Right lobe of liver (tissue), 6 donors: Measurements from ENCODE around the gene TTC8. TPM values are rescaled to one million over a fixed set of nuclear protein-coding genes. Genes with fewer than 3 reads are reported as not detected.
"Not testable (repeated sequence)": the region's sequence is repeated elsewhere in the genome, so short reads cannot be mapped to it uniquely, and the experiment has no call there.

Source experiments
- ATAC-seq, 4 donors: fragments of 200-7000 bp; cut with Tn5 transposase; one replicate each; pipeline ENCODE4 v1.9.1; 2020; ENCODE audit warnings: mild to moderate bottlenecking in 4 of 4, moderate library complexity in 4 of 4
- DNase-seq, 3 donors: peaks; one replicate each; pipeline ENCODE4 v3.0.0-alpha.2; 2020
- H3K27ac ChIP-seq, 3 donors: fragments of 200-600 bp; one replicate each; pipeline ENCODE4 v1.8.0; 2022
- H3K27me3 ChIP-seq, 2 donors: fragments of 200-600 bp; one replicate each; pipeline ENCODE4 v1.8.0; 2022
- H3K36me3 ChIP-seq, 4 donors: fragments of 200-600 bp; sonication (generic) in 1 of 4; one replicate each; pipeline versions ENCODE4 v1.5.1 to v1.8.0; 2017 to 2022; ENCODE audit warnings: control low read depth in 1 of 4
- H3K4me1 ChIP-seq, 4 donors: fragments of 200-600 bp; sonication (generic) in 1 of 4; one replicate each; pipeline versions ENCODE4 v1.5.1 to v1.8.0; 2017 to 2022; ENCODE audit warnings: control low read depth in 1 of 4
- H3K4me3 ChIP-seq, 3 donors: fragments of 200-600 bp; one replicate each; pipeline ENCODE4 v1.8.0; 2022
- H3K9me3 ChIP-seq, 4 donors: fragments of 200-600 bp; sonication (generic) in 1 of 4; one replicate each; pipeline versions ENCODE4 v1.5.1 to v1.8.0; 2017 to 2022; ENCODE audit warnings: control low read depth in 1 of 4
- POLR2A ChIP-seq: fragments of 450-650 bp; IDR thresholded peaks from one replicate; pipeline ENCODE4 v1.6.1; 2017; ENCODE audit warnings: antibody characterized with exemption, mild to moderate bottlenecking
- WGBS: methylation state at CpG from one replicate; pipeline ENCODE4 v1.1.6; 2018; ENCODE audit warnings: low coverage, low lambda C conversion rate; ENCODE audit not compliant: insufficient coverage; ENCODE audit errors: missing lambda C conversion rate; 5-methylcytosine and 5-hydroxymethylcytosine counted together
- intact Hi-C, 2 donors: fragments of 100-400 bp; cut with DNase I; formaldehyde crosslinking; loops; one replicate each; pipeline versions ENCODE4 v1.11.2 to v1.14.1; 2022
- long read RNA-seq: library from polyadenylated mRNA; unstranded; transcript quantifications from one replicate; pipeline ENCODE4 v2.0.0, GENCODE V29; 2019
- total RNA-seq, 6 experiments: library from RNA; depleted of rRNA in 2 of 6; stranded (reverse); fragments of >200 nt in 2 of 6; fragmentation: NEBNext Ultra II Directional in 3 of 6; extraction: Animal tissue kit (Norgen Biotek cat#: 25700) in 3 of 6; gene quantifications; one replicate each; pipeline versions ENCODE4 v1.1.0 to v1.2.4, GENCODE V29; 2016 to 2023
- TF ChIP-seq, protein P1 (sequence below), 4 donors: fragments of 200-600 bp in 3 of 4; fragments of 450-650 bp in 1 of 4; IDR thresholded peaks; one replicate each; pipeline versions ENCODE4 v1.5.1 to v1.8.0; 2016 to 2022; ENCODE audit warnings: antibody characterized with exemption in 4 of 4, mild to moderate bottlenecking in 2 of 4
- donor health status: DM: no; HTN: yes; CAD: no.
- donor health status: DM: no; HTN: no; CAD: no.
- donor health status: DM: no; HTN: no; CAD: no.
- donor health status: DM: no; HTN: yes; CAD: no.
- donor health status: DM: no; HTN: yes; CAD: no.

Gene TTC8
- total RNA-seq: 10 to 100 TPM in 4 of 6 experiments, 1 to 10 TPM in 2; 6.9 to 25.0 (median 11.1) TPM
- long read RNA-seq, full-length matches to known transcripts: 3 of 4 reads
- long read RNA-seq, partial matches to known transcripts: 1 of 4 reads
- long read RNA-seq, other reads (novel, unspliced or antisense): 0 of 4 reads

DNA sequence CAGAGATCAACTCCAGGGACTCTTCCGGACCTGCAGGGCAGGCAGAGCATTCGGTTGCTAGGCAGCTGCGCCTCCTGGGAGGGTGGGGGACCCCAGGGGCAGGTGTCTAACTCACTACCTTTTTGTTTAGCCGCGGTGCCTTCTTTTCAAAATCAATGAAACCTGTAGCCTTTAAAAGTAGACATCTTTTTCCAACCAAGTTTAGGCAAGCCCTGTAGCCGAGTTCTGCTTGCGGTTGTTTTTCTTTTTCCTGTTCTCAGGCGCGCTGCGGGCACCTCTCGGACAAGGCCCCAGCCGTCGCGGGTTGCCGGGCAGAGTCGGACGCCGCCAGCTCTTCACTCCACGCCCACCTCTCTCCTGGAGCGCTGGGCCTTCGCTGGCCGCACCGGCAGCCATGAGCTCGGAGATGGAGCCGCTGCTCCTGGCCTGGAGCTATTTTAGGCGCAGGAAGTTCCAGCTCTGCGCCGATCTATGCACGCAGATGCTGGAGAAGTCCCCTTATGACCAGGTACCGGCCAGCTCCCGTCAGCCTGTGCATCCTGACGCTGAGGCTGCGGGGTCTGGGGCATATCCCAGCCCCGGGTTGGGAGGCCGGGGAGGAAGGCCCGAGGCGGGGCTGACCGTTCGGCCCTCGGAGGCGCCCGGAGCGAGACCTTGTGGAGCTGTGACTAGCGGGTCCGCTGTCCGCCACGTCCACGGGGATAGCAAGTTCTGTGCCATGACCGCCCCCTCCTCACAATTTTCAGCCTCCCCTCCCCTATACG is at the start of gene TTC8:
Gene TTC8 (plus strand): TSS at position 338 of the 764 bp plus-strand sequence. CDS start 57 bp downstream, at position 395.
- intact Hi-C loops: no loop called here
- no peaks in the 10 kb centered on the region for H3K36me3 ChIP-seq
- ATAC-seq: peak; percentile 97 to 98 (median 98)
- peak; percentile 92 to 94 (median 92) for DNase-seq
- TF ChIP-seq, protein P1, sequence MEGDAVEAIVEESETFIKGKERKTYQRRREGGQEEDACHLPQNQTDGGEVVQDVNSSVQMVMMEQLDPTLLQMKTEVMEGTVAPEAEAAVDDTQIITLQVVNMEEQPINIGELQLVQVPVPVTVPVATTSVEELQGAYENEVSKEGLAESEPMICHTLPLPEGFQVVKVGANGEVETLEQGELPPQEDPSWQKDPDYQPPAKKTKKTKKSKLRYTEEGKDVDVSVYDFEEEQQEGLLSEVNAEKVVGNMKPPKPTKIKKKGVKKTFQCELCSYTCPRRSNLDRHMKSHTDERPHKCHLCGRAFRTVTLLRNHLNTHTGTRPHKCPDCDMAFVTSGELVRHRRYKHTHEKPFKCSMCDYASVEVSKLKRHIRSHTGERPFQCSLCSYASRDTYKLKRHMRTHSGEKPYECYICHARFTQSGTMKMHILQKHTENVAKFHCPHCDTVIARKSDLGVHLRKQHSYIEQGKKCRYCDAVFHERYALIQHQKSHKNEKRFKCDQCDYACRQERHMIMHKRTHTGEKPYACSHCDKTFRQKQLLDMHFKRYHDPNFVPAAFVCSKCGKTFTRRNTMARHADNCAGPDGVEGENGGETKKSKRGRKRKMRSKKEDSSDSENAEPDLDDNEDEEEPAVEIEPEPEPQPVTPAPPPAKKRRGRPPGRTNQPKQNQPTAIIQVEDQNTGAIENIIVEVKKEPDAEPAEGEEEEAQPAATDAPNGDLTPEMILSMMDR (IDR thresholded peaks at IDR 0.05): peak in 2 of 4 donors; percentile 5 to 13
- TF ChIP-seq POLR2A: peak; percentile 73
- no peaks in the 10 kb centered on the region for H3K9me3 ChIP-seq
- H3K27me3 ChIP-seq: no peaks in the 10 kb centered on the region
- peaks cover 0 to 21% (median 3%) of the 10 kb centered on the region in 4 donors for H3K4me1 ChIP-seq
- WGBS: 1% methylated on average over 16 of the region's 50 CpGs
- peak within 1 kb of the TSS; percentile 71 to 90 (median 78) for H3K4me3 ChIP-seq
- peak within 1 kb of the TSS; percentile 88 to 94 (median 91) for H3K27ac ChIP-seq

DNA sequence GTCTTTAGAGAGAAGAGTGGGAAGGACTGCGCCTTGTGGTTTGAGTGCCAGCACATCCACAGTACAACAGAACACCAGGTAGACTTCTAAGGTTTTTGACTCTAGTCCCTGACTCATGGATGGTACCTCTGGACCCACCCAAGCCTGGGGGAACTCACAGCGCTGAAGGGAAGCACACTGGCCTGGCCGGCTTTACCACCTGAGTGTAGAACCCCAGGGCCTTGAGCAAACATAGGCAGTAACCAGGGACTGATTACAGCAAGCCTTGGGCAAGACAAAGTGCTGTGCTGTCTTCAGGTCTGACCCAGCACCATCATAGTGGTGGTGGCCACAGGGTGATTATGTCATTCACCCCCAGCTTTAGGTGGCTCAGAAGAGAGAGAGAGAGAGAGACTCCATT is 48.9 kb upstream of the TTC8 start:
- ATAC-seq (no peak), DNase-seq (no peak)
- TF ChIP-seq, protein P1 (IDR thresholded peaks at IDR 0.05): no peak
- no peak for TF ChIP-seq POLR2A
- Histone ChIP-seq H3K9me3 (no peaks in the 10 kb centered on the region), H3K4me3 (no peak overlapping the region), H3K36me3 (no peaks in the 10 kb centered on the region), H3K27me3 (no peaks in the 10 kb centered on the region), H3K4me1 (no peaks in the 10 kb centered on the region), H3K27ac (no peak overlapping the region)
- intact Hi-C loops: no loop called here
- WGBS: 100% methylated on average over 2 of the region's 3 CpGs

DNA sequence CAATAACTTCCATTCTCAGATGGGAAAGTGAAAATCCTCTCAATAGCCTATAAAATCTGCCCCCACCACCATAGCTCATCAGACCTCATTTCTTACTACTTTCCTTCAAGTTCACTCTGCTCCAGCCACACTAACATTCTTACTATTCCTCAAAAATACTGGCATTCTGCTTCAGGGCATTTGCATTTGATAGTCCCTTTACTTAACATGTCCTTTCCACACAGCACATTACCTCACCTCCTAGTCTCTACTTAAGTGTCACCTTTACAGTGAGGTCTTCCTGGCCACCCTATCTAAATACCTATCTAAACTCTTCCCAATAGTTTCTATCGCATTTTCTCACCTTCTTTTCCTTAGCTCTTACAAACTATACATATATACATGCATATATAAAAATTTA is 38.5 kb upstream of the TTC8 start:
- Histone ChIP-seq H3K36me3 (no peaks in the 10 kb centered on the region), H3K4me1 (no peaks in the 10 kb centered on the region), H3K9me3 (no peaks in the 10 kb centered on the region), H3K27ac (no peak overlapping the region), H3K4me3 (no peak overlapping the region), H3K27me3 (no peaks in the 10 kb centered on the region)
- intact Hi-C loops: no loop called here
- no peak for ATAC-seq
- 76% methylated on average over 1 of the region's 1 CpG for WGBS
- TF ChIP-seq, protein P1 (IDR thresholded peaks at IDR 0.05): no peak
- no peak for TF ChIP-seq POLR2A
- no peak for DNase-seq

DNA sequence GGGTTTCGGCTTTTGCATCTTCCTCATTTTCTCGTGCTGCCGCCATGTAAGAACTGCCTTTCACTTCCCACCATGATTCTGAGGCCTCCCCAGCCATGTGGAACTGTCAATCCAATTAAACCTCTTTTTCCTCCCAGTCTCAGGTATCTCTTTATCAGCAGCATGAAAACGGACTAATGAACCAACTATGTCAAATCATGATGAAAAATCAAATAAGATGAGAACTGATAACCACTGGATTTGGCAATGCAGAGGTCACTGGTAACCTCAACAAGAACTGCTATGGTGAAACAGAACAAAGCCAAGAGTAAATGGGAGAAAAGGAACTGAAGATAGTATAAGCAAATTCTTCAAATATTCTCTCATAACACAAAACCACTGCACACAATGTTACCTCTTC is 37.7 kb upstream of the TTC8 start:
- Histone ChIP-seq H3K9me3 (no peaks in the 10 kb centered on the region), H3K36me3 (no peaks in the 10 kb centered on the region), H3K4me3 (no peak overlapping the region), H3K27ac (no peak overlapping the region), H3K4me1 (peaks cover 0 to 1% (median 0%) of the 10 kb centered on the region in 4 donors), H3K27me3 (no peaks in the 10 kb centered on the region)
- intact Hi-C loops: no loop called here
- no peak for TF ChIP-seq POLR2A
- TF ChIP-seq, protein P1 (IDR thresholded peaks at IDR 0.05): no peak
- ATAC-seq: no peak
- no peak for DNase-seq
- WGBS: 79% methylated on average over 4 of the region's 4 CpGs

DNA sequence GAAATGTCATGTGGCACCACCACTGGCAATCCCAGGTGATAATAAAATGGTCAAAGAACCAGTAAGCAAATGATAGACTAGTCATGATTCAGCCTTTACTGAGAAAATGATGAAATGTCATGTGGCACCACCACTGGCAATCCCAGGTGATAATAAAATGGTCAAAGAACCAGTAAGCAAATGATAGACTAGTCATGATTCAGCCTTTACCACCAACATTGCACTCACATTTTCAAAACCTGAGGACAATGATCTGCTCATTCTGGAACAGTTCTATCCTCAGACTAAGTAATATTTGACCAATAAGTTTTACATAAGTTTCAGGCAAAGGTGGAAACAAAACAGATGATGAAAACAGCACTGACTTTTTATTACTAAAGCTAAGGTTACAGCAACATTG is 34.9 kb upstream of the TTC8 start:
- H3K27ac ChIP-seq, H3K27me3 ChIP-seq, H3K4me1 ChIP-seq, H3K9me3 ChIP-seq, H3K4me3 ChIP-seq, H3K36me3 ChIP-seq, ATAC-seq, intact Hi-C loops, DNase-seq: not testable (repeated sequence)
